Frontal cortex (tissue), 4 donors: Measurements from ENCODE around the gene MED31. TPM values are rescaled to one million over a fixed set of nuclear protein-coding genes. Genes with fewer than 3 reads are reported as not detected.
"Not testable (repeated sequence)": the region's sequence is repeated elsewhere in the genome, so short reads cannot be mapped to it uniquely, and the experiment has no call there.

ENCODE experiments used
- DNase-seq, 2 donors: peaks; one replicate each; pipeline ENCODE4 v3.0.0; 2012; ENCODE audit warnings: low spot score in 2 of 2
- FAIRE-seq: peaks from 2 replicates; lab custom pipeline; 2012; peaks lifted over from hg19 to GRCh38; lab: Jason Lieb, UNC
- total RNA-seq: library from RNA; depleted of rRNA; stranded (reverse); fragments of >200 nt; gene quantifications from one replicate; pipeline ENCODE4 v1.2.3, GENCODE V29; 2014
- donor health status: control.
- donor health status: control.
- donor health status: control.

Gene MED31
- total RNA-seq, 1 donor from 2014 or later: 19.2 TPM

DNA sequence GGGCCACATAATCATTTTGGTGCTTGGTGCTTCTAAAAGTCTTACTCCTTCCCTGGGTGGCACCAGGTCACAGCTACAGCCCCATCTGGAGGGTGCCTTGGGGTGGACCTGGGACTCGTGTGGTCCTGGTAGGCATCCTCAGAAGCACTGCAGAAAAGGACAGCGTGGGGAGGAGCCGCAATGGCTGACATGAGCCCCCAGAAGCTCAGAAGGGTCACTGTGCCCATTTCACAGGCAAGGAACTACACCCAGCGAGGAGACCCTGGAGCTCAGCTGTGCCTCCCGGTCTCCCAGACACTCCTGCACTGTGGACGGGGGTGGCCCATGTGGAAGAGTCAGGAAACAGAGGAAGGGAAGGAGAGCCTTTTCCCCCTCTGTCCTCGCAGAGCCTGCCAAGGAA is 26.5 kb upstream of the MED31 start:
- no peak for FAIRE-seq
- DNase-seq: no peak

DNA sequence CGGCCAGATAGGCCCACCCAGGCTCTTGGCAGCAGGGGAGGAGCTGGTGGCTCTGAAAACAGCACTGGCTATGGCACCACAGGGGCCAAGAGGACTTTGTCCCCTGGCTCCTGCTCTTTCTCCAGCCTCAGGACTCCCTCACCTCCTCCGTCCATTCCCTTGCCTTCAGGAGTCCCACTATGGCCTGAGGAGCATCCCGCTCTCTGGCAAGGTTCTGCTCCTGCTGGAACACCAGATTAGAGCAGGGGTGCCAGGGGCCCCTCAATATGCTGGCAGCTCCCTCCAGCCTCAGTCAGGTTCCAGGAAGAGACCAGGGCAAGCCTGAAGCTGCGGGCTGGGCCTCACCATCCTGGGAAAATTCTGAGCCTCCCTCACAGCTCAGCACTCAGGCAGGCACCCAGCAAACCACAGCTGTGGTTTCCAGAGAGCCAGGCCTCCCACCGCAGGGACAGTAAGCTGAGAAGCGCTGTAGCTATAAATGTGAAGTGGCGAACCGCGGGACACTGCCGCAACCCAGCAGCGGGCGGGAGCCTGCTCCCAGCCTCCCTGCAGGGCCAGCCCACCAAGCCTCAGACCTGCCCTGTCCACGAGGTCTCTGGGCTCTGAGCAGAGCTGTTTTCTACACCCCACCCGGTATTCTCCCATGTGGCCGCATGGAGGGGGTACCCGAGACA is 25.9 kb upstream of the MED31 start:
- FAIRE-seq: no peak
- DNase-seq: no peak

DNA sequence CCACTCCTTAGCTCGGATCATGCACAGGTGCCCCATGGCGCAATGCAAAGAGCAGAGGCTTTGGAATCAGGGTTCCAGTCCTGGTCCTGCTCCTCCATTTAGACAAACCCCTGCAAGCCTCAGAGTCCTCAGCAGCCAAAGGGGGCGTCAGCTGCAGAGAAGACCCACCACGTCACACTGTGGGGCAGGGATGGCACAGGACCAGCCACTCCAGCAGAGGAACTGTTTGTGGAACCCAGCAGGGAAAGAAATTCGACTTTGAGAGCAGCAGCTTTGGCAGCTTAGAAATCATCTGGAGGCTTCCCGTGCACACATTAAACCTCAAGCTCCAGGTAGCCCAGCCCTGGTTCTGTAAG is 25.4 kb upstream of the MED31 start:
- DNase-seq: no peak
- FAIRE-seq: no peak

GRCh38 chr17:6675201-6675825 is 23.9 kb upstream of the MED31 start:
- FAIRE-seq: no peak

DNA sequence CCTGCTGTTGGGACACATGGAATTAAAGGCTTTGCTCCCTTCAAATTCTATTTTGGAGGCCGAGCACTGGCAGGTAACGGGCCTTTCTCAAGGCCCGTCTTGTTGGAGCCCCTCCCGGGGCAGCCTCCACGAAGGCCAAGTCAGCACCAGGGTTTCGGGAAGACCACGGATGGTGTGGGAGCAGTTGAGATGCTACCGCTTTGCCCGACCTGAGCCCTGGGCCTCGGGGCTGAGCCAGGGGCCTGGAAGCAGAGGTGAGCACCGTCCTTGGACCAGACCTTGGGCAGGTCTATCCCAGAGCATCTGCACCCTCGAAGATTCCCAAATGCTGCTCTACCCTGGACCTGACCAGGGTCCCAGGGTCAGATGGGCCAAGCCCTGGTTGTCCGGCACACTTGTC is 23.2 kb upstream of the MED31 start:
- DNase-seq: no peak
- no peak for FAIRE-seq

More at GRCh38 chr17:6675201-6675825, 23.9 kb upstream of the MED31 start:
- DNase-seq: no peak

- DNase-seq (no peak), FAIRE-seq (no peak)
Measured at GRCh38 chr17:6671431-6671830, 20.0 kb upstream of the MED31 start.

- FAIRE-seq (no peak), DNase-seq (no peak)
Measured at GRCh38 chr17:6670999-6671398, 19.6 kb upstream of the MED31 start.

DNA sequence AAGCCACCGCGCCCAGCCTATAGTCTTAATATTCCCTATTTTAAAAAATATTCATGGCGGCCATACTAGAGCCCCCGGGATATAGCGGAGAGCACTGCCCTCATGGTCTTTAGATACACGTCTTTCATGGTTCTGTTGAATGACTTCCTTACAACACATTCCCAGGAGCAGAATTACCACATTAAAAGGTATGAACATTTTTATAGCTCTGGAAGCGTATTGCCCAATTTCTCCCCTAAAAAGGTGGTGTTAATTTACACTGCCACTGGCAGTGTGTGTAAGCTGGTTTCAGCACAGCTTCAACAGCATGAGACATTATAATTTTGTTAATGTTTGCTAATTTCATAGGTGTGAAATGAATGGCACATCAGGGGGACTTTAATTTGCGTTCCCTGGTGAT is 19.2 kb upstream of the MED31 start:
- FAIRE-seq: no peak
- no peak for DNase-seq

DNA sequence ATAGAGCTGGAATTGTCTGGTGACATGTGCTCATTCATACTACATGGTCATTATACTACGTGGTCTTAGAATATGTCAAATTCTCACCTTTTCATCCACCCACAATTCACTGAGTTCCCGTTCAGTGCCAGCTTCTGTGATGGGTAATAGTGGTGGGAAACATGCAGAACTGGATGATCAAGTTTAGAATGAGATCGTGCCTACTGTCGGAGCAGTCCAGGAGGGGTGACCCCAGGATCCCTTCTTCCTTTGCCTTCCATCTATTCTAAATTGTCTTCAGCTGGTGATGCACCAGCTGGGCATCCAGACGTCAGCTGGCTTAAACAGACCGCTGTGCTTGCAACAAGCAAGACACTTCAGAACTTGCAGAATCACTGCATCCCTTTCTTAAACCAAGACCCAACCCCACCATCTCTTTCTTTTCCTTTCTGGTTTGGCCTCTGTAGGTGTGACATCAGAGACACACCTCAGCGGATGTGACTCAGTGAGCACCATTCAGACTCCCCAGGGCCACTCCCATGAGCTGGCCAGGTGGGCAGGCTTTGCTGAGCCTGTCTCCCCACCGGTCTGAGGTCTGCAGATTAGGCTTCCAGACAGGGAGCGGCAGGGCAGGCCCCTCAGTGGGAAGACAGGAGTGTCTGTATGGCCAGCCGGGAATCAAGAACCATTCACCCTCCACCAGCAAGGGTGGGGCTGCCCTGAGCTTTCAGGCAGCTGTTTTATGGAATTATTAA is 18.2 kb upstream of the MED31 start:
- no peak for DNase-seq
- FAIRE-seq: no peak

DNA sequence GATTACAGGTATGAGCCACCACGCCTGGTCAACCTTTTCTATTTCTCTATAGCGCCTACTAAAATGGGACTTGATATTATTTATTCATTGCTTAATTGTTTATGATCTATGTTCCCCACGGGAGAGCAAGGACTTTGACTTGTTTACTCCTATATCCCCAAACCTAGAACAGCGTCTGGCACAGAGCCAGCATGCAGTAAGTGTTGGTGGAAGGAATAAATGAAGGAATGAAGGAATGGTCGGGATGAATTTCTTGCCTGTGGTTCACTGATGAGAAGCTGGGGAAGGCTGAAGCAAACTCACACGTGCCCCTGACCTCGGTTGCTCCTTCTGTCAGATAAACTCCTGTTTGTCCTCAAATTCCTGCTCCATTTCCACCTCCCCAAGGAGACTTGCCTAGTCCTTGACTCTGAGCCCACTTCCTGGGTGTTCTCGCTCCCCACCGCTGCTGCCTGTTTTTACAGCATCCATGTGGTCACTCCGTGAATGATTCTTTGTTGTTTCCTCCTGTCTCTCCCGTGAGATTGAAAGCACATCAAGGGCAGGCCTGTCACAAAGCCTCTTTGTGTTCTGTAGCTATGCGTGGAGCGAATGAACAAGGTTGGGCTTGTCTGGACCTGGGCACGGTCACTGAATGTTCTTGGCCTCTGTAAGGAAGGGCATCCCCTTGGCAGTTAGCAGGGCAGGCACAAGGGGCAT is 17.5 kb upstream of the MED31 start:
- FAIRE-seq: no peak
- no peak for DNase-seq

DNA sequence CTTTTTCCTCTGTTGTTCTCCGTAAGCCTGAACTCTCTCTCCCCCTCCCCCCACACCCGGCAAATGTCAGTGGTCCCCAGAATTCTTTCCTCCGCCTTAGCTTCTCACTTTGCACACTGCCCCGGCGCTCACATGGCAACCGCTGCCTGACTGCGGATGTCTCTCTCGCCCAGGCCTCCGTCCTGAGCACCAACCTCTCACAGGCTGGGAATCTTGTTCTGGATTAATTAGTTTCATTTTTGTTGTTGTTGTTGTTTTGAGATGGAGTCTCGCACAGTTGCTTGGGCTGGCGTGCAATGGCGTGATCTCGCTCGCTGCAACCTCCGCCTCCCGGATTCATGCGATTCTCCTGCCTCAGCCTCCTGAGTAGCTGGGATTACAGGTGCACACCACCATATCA is 16.8 kb upstream of the MED31 start:
- FAIRE-seq (no peak), DNase-seq (no peak)

- FAIRE-seq: no peak
- DNase-seq: no peak
Measured at GRCh38 chr17:6667516-6667915, 16.1 kb upstream of the MED31 start.

DNA sequence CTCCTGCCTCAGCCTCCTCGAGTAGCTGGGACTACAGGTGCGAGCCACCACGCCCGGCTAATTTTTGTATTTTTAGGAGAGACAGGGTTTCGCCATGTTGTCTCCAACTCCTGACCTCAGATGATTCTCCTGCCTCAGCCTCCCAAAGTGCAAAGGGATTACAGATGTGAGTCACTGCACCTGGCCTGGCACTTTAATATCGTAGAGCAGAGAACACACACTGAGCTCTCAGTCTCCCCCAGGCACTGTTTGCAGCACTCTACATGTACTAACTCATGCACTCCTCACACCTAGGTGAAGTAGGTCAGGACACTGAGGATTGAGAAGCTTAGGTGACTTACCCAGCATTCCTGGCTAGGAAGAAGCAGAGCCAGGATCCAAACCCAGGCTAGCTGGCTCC is 15.2 kb upstream of the MED31 start:
- no peak for FAIRE-seq
- no peak for DNase-seq

- FAIRE-seq: no peak
- peak; percentile 61 to 79 for DNase-seq
Measured at GRCh38 chr17:6666077-6666521, 14.7 kb upstream of the MED31 start.

GRCh38 chr17:6663200-6663599 is 11.8 kb upstream of the MED31 start:
- not testable (repeated sequence) for DNase-seq, FAIRE-seq

DNA sequence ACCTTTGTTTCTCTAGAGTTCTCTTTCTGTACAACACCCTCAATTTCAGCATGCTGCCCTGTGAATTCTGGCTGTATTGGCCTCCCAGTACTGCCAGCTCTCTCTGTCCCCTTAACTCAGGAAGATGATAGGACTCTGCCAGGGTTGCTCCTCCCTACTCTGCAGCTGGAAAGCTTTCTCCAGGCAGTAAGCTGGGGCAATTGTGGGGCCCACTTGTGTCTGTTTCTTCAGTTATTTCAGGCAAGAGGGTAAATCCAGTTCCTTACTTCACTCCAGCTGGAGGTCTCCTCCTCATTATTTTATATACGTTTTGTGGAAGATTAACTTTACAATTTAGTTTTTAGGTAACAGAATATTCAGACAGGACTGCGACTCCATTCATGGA is 10.1 kb upstream of the MED31 start:
- DNase-seq: no peak
- no peak for FAIRE-seq

GRCh38 chr17:6660805-6661463 is 9.5 kb upstream of the MED31 start:
- FAIRE-seq: no peak
- no peak for DNase-seq

- DNase-seq (no peak), FAIRE-seq (no peak)
Measured at GRCh38 chr17:6660101-6660500, 8.7 kb upstream of the MED31 start.

DNA sequence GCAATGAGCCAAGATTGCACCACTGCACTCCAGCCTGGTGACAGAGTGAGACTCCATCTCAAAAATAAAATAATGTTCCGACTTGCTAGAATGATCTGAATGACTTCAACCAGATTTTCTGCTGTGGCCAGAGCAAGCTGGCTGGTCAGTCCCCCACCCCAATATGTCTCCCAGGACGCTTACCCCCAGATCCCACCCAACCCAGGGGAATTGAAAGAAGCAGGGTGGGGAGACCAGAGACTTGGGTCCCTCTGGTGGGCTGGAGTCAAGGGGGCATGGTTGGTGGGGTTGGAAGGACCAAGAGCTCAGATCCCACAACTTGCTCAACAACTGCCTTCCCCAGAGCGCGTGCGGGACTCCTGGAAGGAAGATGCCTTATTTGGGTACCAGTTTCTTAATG is 7.0 kb upstream of the MED31 start:
- not testable (repeated sequence) for DNase-seq, FAIRE-seq

DNA sequence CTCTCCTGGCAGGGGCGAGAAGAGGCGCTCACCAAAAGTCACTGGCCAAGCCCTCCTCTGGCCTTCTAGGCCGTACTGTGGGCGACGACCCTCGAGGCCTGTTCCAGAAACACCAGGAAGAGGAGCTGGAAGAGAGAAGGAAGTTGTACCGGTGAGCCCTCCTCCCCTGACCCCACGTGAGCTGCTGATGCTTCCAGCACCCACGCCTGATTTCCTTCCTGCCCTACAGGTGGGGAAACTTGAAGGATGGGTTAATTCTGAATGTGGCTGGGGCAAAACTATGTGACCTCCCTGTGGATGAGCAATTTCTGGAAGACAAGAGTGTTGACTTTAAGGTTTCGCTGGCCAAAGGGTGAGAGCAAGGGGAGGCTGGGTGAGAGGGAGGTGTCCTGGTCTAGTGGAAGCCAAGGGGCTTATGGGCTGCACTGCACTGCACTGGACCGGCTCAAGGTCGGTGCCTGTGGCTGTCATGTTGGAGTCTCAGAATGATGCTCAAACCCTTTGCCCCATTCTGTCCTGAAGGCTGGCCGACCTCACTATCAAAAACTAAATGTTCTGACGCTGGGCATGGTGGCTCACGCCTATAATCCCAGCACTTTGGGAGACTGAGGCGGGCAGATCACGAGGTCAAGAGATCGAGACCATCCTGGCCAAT is 6.4 kb upstream of the MED31 start:
- FAIRE-seq (no peak), DNase-seq (no peak)
